Testis (tissue), 2 donors: Measurements from ENCODE around the gene GNA14.

ENCODE experiments used
- POLR2A ChIP-seq: fragments of 450-650 bp; IDR thresholded peaks from one replicate; pipeline ENCODE4 v1.6.1; 2017; ENCODE audit warnings: antibody characterized with exemption, mild to moderate bottlenecking, moderate library complexity
- TF ChIP-seq, protein P1 (sequence below), 3 experiments: fragments of 450-650 bp in 2 of 3; fragments of 200-600 bp in 1 of 3; sonication (generic) in 1 of 3; IDR thresholded peaks; one replicate each; pipeline ENCODE4 v1.5.1; 2016 to 2019; ENCODE audit warnings: antibody characterized with exemption in 3 of 3, mild to moderate bottlenecking in 2 of 3, moderate library complexity in 1 of 3

DNA sequence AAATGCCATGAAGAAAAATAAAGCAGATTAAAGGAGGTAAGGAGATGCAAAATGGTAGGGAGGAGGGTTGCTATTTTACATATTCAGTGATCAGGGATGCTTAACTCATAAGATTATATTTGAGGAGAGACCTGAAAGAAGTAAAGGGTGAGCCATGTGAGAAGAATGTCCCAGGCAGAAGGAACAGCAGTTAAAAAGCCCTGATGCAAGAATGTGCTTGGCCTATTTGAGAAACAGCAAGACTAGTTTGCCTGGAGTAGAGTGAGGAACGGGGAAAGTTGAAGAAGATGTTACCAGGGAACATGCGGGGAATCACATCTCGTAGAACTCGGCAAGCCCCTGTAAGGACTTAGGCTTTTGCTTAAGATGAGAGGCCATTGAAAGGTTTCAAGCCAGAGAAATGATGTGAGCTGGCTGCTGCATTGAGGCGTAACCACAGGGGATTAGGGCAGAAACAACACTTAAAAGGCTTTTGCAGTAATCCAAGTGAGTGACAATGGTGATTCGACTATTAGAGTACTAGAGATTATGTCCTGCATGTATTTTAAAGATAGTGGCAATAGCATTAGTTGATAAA, 272.1 kb downstream of the GNA14 start:
- TF ChIP-seq POLR2A, result no peak
- TF ChIP-seq, protein P1, sequence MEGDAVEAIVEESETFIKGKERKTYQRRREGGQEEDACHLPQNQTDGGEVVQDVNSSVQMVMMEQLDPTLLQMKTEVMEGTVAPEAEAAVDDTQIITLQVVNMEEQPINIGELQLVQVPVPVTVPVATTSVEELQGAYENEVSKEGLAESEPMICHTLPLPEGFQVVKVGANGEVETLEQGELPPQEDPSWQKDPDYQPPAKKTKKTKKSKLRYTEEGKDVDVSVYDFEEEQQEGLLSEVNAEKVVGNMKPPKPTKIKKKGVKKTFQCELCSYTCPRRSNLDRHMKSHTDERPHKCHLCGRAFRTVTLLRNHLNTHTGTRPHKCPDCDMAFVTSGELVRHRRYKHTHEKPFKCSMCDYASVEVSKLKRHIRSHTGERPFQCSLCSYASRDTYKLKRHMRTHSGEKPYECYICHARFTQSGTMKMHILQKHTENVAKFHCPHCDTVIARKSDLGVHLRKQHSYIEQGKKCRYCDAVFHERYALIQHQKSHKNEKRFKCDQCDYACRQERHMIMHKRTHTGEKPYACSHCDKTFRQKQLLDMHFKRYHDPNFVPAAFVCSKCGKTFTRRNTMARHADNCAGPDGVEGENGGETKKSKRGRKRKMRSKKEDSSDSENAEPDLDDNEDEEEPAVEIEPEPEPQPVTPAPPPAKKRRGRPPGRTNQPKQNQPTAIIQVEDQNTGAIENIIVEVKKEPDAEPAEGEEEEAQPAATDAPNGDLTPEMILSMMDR (IDR thresholded peaks at IDR 0.05), result no peak
